H9 (cell line): ENCODE data around the gene SIPA1L3. TPM values are rescaled to one million over a fixed set of nuclear protein-coding genes. Genes with fewer than 3 reads are reported as not detected.

Experiments
- DNase-seq: peaks from one replicate; pipeline ENCODE4 v3.0.0-alpha.2; 2017
- H2AFZ ChIP-seq: one replicate; pipeline ENCODE4 v1.6.1; 2013; ENCODE audit warnings: mild to moderate bottlenecking, low read length, control low read depth, moderate library complexity
- H2AK5ac ChIP-seq: 2 replicates; pipeline ENCODE4 v1.6.1; 2013; ENCODE audit warnings: low read length, control low read depth, mixed read lengths; ENCODE audit not compliant: insufficient read length
- H2BK120ac ChIP-seq: one replicate; pipeline ENCODE4 v1.6.1; 2013; ENCODE audit warnings: low read depth, mild to moderate bottlenecking, low read length, control low read depth, inconsistent platforms; ENCODE audit not compliant: poor library complexity, severe bottlenecking
- H2BK12ac ChIP-seq: 2 replicates; pipeline ENCODE4 v1.6.1; 2013; ENCODE audit warnings: low read length, control low read depth, mixed read lengths, low read depth; ENCODE audit not compliant: insufficient read length
- H2BK15ac ChIP-seq: 2 replicates; pipeline ENCODE4 v1.6.1; 2013; ENCODE audit warnings: low read depth, low read length, control low read depth
- H2BK20ac ChIP-seq: one replicate; pipeline ENCODE4 v1.6.1; 2013; ENCODE audit warnings: low read depth, mild to moderate bottlenecking, low read length, control low read depth, inconsistent platforms; ENCODE audit not compliant: poor library complexity, severe bottlenecking
- H2BK5ac ChIP-seq: 2 replicates; pipeline ENCODE4 v1.6.1; 2013; ENCODE audit warnings: low read length, control low read depth, mixed read lengths; ENCODE audit not compliant: insufficient read length
- H3K14ac ChIP-seq: 2 replicates; pipeline ENCODE4 v1.6.1; 2013; ENCODE audit warnings: low read length, control low read depth; ENCODE audit not compliant: insufficient read depth
- H3K18ac ChIP-seq: 2 replicates; pipeline ENCODE4 v1.6.1; 2013; ENCODE audit warnings: low read depth, mild to moderate bottlenecking, mixed read lengths, low read length, control low read depth; ENCODE audit not compliant: insufficient read length
- H3K23ac ChIP-seq: 2 replicates; pipeline ENCODE4 v1.6.1; 2013; ENCODE audit warnings: low read length, control low read depth, mixed read lengths, low read depth; ENCODE audit not compliant: insufficient read length
- H3K23me2 ChIP-seq: 2 replicates; pipeline ENCODE4 v1.6.1; 2013; ENCODE audit warnings: low read depth, mild to moderate bottlenecking, mixed read lengths, low read length, control low read depth; ENCODE audit not compliant: insufficient read length, poor library complexity, severe bottlenecking
- H3K27ac ChIP-seq: 2 replicates; pipeline ENCODE4 v1.5.1; 2013; ENCODE audit warnings: low read length, control low read depth, mixed read lengths, low read depth; ENCODE audit not compliant: insufficient read length
- H3K27me3 ChIP-seq: 2 replicates; pipeline ENCODE4 v1.6.1; 2013; ENCODE audit warnings: low read length, control low read depth, inconsistent platforms; ENCODE audit not compliant: insufficient read depth
- H3K4ac ChIP-seq: 2 replicates; pipeline ENCODE4 v1.6.1; 2013; ENCODE audit warnings: low read depth, mild to moderate bottlenecking, control low read depth, inconsistent platforms, low read length, moderate library complexity
- H3K4me1 ChIP-seq: 2 replicates; pipeline ENCODE4 v1.6.1; 2013; ENCODE audit warnings: low read length, control low read depth, inconsistent platforms; ENCODE audit not compliant: insufficient read depth
- H3K4me2 ChIP-seq: 2 replicates; pipeline ENCODE4 v1.6.1; 2013; ENCODE audit warnings: low read length, control low read depth, mixed read lengths; ENCODE audit not compliant: insufficient read length, insufficient read depth
- H3K56ac ChIP-seq: 2 replicates; pipeline ENCODE4 v1.6.1; 2013; ENCODE audit warnings: low read depth, mild to moderate bottlenecking, mixed read lengths, low read length, control low read depth; ENCODE audit not compliant: insufficient read length
- H3K79me1 ChIP-seq: 2 replicates; pipeline ENCODE4 v1.6.1; 2013; ENCODE audit warnings: low read depth, mild to moderate bottlenecking, moderate library complexity, low read length, control low read depth, inconsistent platforms; ENCODE audit not compliant: insufficient read depth, poor library complexity, severe bottlenecking
- H3K79me2 ChIP-seq: 2 replicates; pipeline ENCODE4 v1.6.1; 2013; ENCODE audit warnings: low read length, control low read depth, inconsistent platforms; ENCODE audit not compliant: insufficient read depth
- H3K9ac ChIP-seq: 2 replicates; pipeline ENCODE4 v1.6.1; 2013; ENCODE audit warnings: low read length, control low read depth, mixed read lengths; ENCODE audit not compliant: insufficient read length; ENCODE audit errors: extremely low read depth
- H3K9me3 ChIP-seq: one replicate; pipeline ENCODE4 v1.6.1; 2013; ENCODE audit warnings: low read depth, low read length, inconsistent platforms; ENCODE audit not compliant: control insufficient read depth
- H3T11ph ChIP-seq: one replicate; pipeline ENCODE4 v1.6.1; 2013; ENCODE audit warnings: mild to moderate bottlenecking, low read length, control low read depth, inconsistent platforms
- H4K20me1 ChIP-seq: one replicate; pipeline ENCODE4 v1.6.1; 2013; ENCODE audit not compliant: control insufficient read depth, insufficient read length, insufficient read depth
- H4K5ac ChIP-seq: 2 replicates; pipeline ENCODE4 v1.6.1; 2013; ENCODE audit warnings: low read depth, mild to moderate bottlenecking, mixed read lengths, low read length, control low read depth; ENCODE audit not compliant: insufficient read length
- H4K8ac ChIP-seq: replicated peaks from 2 replicates; pipeline ENCODE4 v1.6.1; 2013; ENCODE audit warnings: low read length, control low read depth, mixed read lengths, low read depth; ENCODE audit not compliant: insufficient read length
- H4K91ac ChIP-seq: 2 replicates; pipeline ENCODE4 v1.6.1; 2013; ENCODE audit warnings: low read depth, mild to moderate bottlenecking, moderate library complexity, mixed read lengths, low read length, control low read depth; ENCODE audit not compliant: insufficient read length
- H3K27ac Mint-ChIP-seq, 3 experiments: 2 replicates in 2 of 3; 3 replicates in 1 of 3; pipeline ENCODE4 v1.8.0; 2020 to 2021; ENCODE audit warnings: mixed read lengths in 3 of 3, mild to moderate bottlenecking in 1 of 3, moderate library complexity in 1 of 3
- H3K27me3 Mint-ChIP-seq: 2 replicates; pipeline ENCODE4 v1.8.0; 2021; ENCODE audit warnings: low read depth, mild to moderate bottlenecking, moderate library complexity, mixed read lengths
- H3K36me3 Mint-ChIP-seq, 3 experiments: 2 replicates in 2 of 3; 3 replicates in 1 of 3; pipeline ENCODE4 v1.8.0; 2020 to 2021; ENCODE audit warnings: low read depth in 3 of 3, mixed read lengths in 3 of 3; ENCODE audit not compliant: insufficient read depth in 1 of 3
- H3K4me1 Mint-ChIP-seq, 2 experiments: 2 replicates each; pipeline ENCODE4 v1.8.0; 2020; ENCODE audit warnings: mixed read lengths in 2 of 2
- H3K4me3 Mint-ChIP-seq, 2 experiments: 2 replicates in 1 of 2; 3 replicates in 1 of 2; pipeline ENCODE4 v1.8.0; 2020 to 2021; ENCODE audit warnings: mild to moderate bottlenecking in 2 of 2, mixed read lengths in 2 of 2, moderate library complexity in 1 of 2
- H3K9me3 Mint-ChIP-seq, 2 experiments: 2 replicates in 1 of 2; 3 replicates in 1 of 2; pipeline ENCODE4 v1.8.0; 2020; ENCODE audit warnings: mild to moderate bottlenecking in 2 of 2, mixed read lengths in 2 of 2, moderate library complexity in 1 of 2
- WGBS: extraction: QIAGEN DNeasy Blood & Tissue Kit; methylation state at CpG from one replicate; pipeline ENCODE4 v1.1.7; 2013; ENCODE audit warnings: missing lambda C conversion rate, low lambda C conversion rate, mixed read lengths; ENCODE audit not compliant: insufficient read length; ENCODE audit errors: extremely low coverage; 5-methylcytosine and 5-hydroxymethylcytosine counted together
- total RNA-seq: library from RNA; stranded (reverse); gene quantifications from 2 replicates; pipeline ENCODE4 v1.2.1, GENCODE V29; 2021
- TF ChIP-seq, protein P1 (sequence below): fragments of 200-600 bp; sonication (generic); conservative IDR thresholded peaks from 3 replicates; pipeline ENCODE4 v1.8.0; 2021; ENCODE audit warnings: antibody characterized with exemption, mild to moderate bottlenecking

The SIPA1L3 gene
- total RNA-seq, 1 experiment from 2014 or later = 40.1 TPM

DNA sequence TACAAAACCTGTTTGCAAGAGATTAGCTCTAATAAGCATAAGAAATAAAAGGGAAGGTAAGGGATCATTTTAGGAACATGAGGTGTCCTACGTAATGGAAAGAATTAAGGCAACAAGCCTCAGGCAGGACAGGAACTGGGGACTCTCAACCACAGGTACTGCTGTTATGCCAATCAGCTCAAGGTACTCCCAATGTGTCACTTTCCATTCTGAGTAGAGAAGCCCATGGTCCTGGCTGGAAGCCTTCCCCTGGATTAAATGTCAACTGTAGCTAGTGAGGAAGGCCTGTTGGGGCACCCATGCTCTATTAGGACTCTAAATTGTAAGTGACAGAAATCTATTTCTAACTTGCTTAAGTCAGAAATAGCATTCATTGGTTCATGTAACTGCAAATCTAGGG lies 182.4 kb downstream of the SIPA1L3 start:
- no peak overlapping the region for H3K27ac Mint-ChIP-seq
- Histone ChIP-seq H3K23ac (no peak overlapping the region), H3T11ph (no peak overlapping the region), H2BK15ac (no peak overlapping the region), H3K18ac (no peak overlapping the region), H4K8ac (no peak overlapping the region), H2AK5ac (no peak overlapping the region), H3K27me3 (no peaks in the 10 kb centered on the region), H3K4me1 (no peaks in the 10 kb centered on the region), H2BK5ac (no peak overlapping the region), H3K56ac (no peak overlapping the region), H3K27ac (no peak overlapping the region), H3K79me2 (no peaks in the 10 kb centered on the region), H4K5ac (no peak overlapping the region), H2BK12ac (no peak overlapping the region), H3K79me1 (no peaks in the 10 kb centered on the region), H3K14ac (no peak overlapping the region), H4K91ac (no peak overlapping the region), H2BK20ac (no peak overlapping the region), H2AFZ (no peak overlapping the region), H3K4me2 (no peak overlapping the region), H3K9me3 (no peaks in the 10 kb centered on the region), H3K9ac (no peak overlapping the region), H3K4ac (no peak overlapping the region), H3K23me2 (no peaks in the 10 kb centered on the region), H4K20me1 (no peaks in the 10 kb centered on the region), H2BK120ac (no peak overlapping the region)
- no peak overlapping the region for H3K4me3 Mint-ChIP-seq
- H3K27me3 Mint-ChIP-seq = no peaks in the 10 kb centered on the region
- TF ChIP-seq, protein P1, sequence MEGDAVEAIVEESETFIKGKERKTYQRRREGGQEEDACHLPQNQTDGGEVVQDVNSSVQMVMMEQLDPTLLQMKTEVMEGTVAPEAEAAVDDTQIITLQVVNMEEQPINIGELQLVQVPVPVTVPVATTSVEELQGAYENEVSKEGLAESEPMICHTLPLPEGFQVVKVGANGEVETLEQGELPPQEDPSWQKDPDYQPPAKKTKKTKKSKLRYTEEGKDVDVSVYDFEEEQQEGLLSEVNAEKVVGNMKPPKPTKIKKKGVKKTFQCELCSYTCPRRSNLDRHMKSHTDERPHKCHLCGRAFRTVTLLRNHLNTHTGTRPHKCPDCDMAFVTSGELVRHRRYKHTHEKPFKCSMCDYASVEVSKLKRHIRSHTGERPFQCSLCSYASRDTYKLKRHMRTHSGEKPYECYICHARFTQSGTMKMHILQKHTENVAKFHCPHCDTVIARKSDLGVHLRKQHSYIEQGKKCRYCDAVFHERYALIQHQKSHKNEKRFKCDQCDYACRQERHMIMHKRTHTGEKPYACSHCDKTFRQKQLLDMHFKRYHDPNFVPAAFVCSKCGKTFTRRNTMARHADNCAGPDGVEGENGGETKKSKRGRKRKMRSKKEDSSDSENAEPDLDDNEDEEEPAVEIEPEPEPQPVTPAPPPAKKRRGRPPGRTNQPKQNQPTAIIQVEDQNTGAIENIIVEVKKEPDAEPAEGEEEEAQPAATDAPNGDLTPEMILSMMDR = no peak
- peaks cover 0 to 3% of the 10 kb centered on the region in 2 experiments; a peak in 1 of 4 replicates for H3K4me1 Mint-ChIP-seq
- peaks cover 5 to 20% (median 9%) of the 10 kb centered on the region in 3 experiments; a peak in 4 of 7 replicates for H3K36me3 Mint-ChIP-seq
- H3K9me3 Mint-ChIP-seq = no peaks in the 10 kb centered on the region
- WGBS = no CpG with 5 or more reads among the region's 1 CpG
- DNase-seq = no peak
